SK-N-SH (cell line): ENCODE measurements around the gene HSF5. TPM values are rescaled to one million over a fixed set of nuclear protein-coding genes. Genes with fewer than 3 reads are reported as not detected.

Experiments
- CTCF ChIA-PET: fragments of 300-600, 350-600 bp; formaldehyde crosslinking; extraction: SDS; loops from one replicate; lab custom pipeline; 2021; lab: Yijun Ruan, JAX
- POLR2A ChIA-PET: fragments of 350-600 bp; sonication (Branson Sonifier 250); formaldehyde crosslinking; extraction: SDS; loops from one replicate; lab custom pipeline; 2020; ENCODE audit warnings: antibody characterized with exemption, inconsistent platforms; lab: Yijun Ruan, JAX
- DNase-seq: peaks from one replicate; pipeline ENCODE4 v3.0.0; 2012
- H2AFZ ChIP-seq: fragments of 200-600 bp; sonication (generic); 2 replicates; pipeline ENCODE4 v1.8.1; 2016; ENCODE audit warnings: antibody characterized with exemption, mild to moderate bottlenecking, low read depth
- H3F3A ChIP-seq: fragments of 200-600 bp; sonication (generic); replicated peaks from 2 replicates; pipeline ENCODE3; 2016; ENCODE audit warnings: antibody characterized with exemption, mild to moderate bottlenecking; ENCODE audit not compliant: insufficient read depth
- H3K27ac ChIP-seq, 2 experiments: fragments of 200-500 bp in 1 of 2; fragments of 200-600 bp in 1 of 2; sonication (Bioruptor generic) in 1 of 2; sonication (generic), shearing (Covaris generic) in 1 of 2; 2 replicates each; pipeline versions ENCODE4 v1.5.1 to v1.6.1; 2014 to 2016; ENCODE audit warnings: low read depth in 2 of 2, inconsistent platforms in 1 of 2, low read length in 1 of 2, mild to moderate bottlenecking in 1 of 2, mixed read lengths in 1 of 2
- H3K27me3 ChIP-seq: fragments of 200-600 bp; sonication (generic), shearing (Covaris generic); 2 replicates; pipeline ENCODE4 v1.6.1; 2016; ENCODE audit warnings: mixed run types; ENCODE audit not compliant: insufficient read depth
- H3K36me3 ChIP-seq, 2 experiments: fragments of 200-500 bp in 1 of 2; fragments of 200-600 bp in 1 of 2; sonication (Bioruptor generic) in 1 of 2; sonication (generic) in 1 of 2; replicated peaks in 1 of 2; 2 replicates each; pipeline versions ENCODE3 to v1.5.1; 2014 to 2016; ENCODE audit warnings: low read length in 1 of 2, mild to moderate bottlenecking in 1 of 2; ENCODE audit not compliant: insufficient read depth in 2 of 2, control insufficient read depth in 1 of 2
- H3K4me1 ChIP-seq, 2 experiments: fragments of 200-500 bp in 1 of 2; fragments of 200-600 bp in 1 of 2; sonication (Bioruptor generic) in 1 of 2; sonication (generic), shearing (Covaris generic) in 1 of 2; 2 replicates each; pipeline versions ENCODE4 v1.5.1 to v1.6.1; 2014 to 2016; ENCODE audit warnings: low read depth in 1 of 2, low read length in 1 of 2, mixed run types in 1 of 2; ENCODE audit not compliant: insufficient read depth in 2 of 2, control insufficient read depth in 1 of 2
- H3K4me2 ChIP-seq: fragments of 200-600 bp; sonication (generic), shearing (Covaris generic); 2 replicates; pipeline ENCODE4 v1.6.1; 2017; ENCODE audit warnings: mixed run types
- H3K4me3 ChIP-seq, 2 experiments: fragments of 200-500 bp in 1 of 2; fragments of 200-600 bp in 1 of 2; sonication (Bioruptor generic) in 1 of 2; sonication (generic), shearing (Covaris generic) in 1 of 2; 2 replicates each; pipeline versions ENCODE4 v1.5.1 to v1.8.1; 2014 to 2016; ENCODE audit warnings: low read depth in 2 of 2, inconsistent platforms in 1 of 2, low read length in 1 of 2, mild to moderate bottlenecking in 1 of 2, mixed read lengths in 1 of 2, moderate library complexity in 1 of 2
- H3K79me2 ChIP-seq: fragments of 200-600 bp; sonication (generic); 2 replicates; pipeline ENCODE4 v1.8.1; 2017; ENCODE audit warnings: mild to moderate bottlenecking; ENCODE audit not compliant: insufficient read depth
- H3K9ac ChIP-seq: fragments of 200-600 bp; sonication (generic); 2 replicates; pipeline ENCODE4 v1.6.1; 2017; ENCODE audit warnings: mixed run types
- H3K9me2 ChIP-seq: fragments of 200-600 bp; sonication (generic); 2 replicates; pipeline ENCODE4 v1.6.1; 2017; ENCODE audit warnings: mixed run types
- H3K9me3 ChIP-seq: fragments of 200-600 bp; sonication (generic); 2 replicates; pipeline ENCODE4 v1.6.1; 2017; ENCODE audit warnings: mixed run types, mild to moderate bottlenecking, moderate library complexity
- H4K20me1 ChIP-seq: fragments of 200-600 bp; sonication (generic); 2 replicates; pipeline ENCODE4 v1.6.1; 2017; ENCODE audit warnings: mild to moderate bottlenecking, mixed run types; ENCODE audit not compliant: insufficient read depth
- CHD2 ChIP-seq: fragments of 150-350 bp; IDR thresholded peaks from 2 replicates; pipeline ENCODE4 v1.6.1; 2018; ENCODE audit warnings: low read length; ENCODE audit not compliant: partially characterized antibody
- EP300 ChIP-seq, 2 experiments: IDR thresholded peaks; 2 replicates each; pipeline versions ENCODE4 v1.4.0 to v1.6.1; 2012; ENCODE audit warnings: borderline replicate concordance in 1 of 2, low read depth in 1 of 2, low read length in 1 of 2
- EZH2phosphoT487 ChIP-seq: fragments of 200-600 bp; sonication (generic); IDR thresholded peaks from 2 replicates; pipeline ENCODE4 v1.6.1; 2017; ENCODE audit warnings: low read depth, mixed run types, mild to moderate bottlenecking, antibody characterized with exemption, moderate library complexity, borderline replicate concordance
- FOXJ3 ChIP-seq: sonication (generic); formaldehyde crosslinking; IDR thresholded peaks from 2 replicates; pipeline ENCODE4 v1.5.1; 2020; ENCODE audit warnings: mild to moderate bottlenecking, missing genetic modification reagents
- FOXM1 ChIP-seq: IDR thresholded peaks from 2 replicates; pipeline ENCODE4 v1.4.0; 2012; ENCODE audit warnings: low read depth, mild to moderate bottlenecking
- GABPA ChIP-seq: IDR thresholded peaks from 2 replicates; pipeline ENCODE4 v1.4.0; 2012; ENCODE audit warnings: low read depth, mild to moderate bottlenecking
- NRF1 ChIP-seq: IDR thresholded peaks from 2 replicates; pipeline ENCODE4 v1.6.1; 2012; ENCODE audit warnings: low read depth, mild to moderate bottlenecking, low read length
- PBX3 ChIP-seq: IDR thresholded peaks from 2 replicates; pipeline ENCODE4; 2012
- POLR2AphosphoS5 ChIP-seq: IDR thresholded peaks from 2 replicates; pipeline ENCODE4 v1.6.1; 2012; ENCODE audit warnings: low read depth, low read length
- SIN3A ChIP-seq: IDR thresholded peaks from 2 replicates; pipeline ENCODE4 v1.6.1; 2012; ENCODE audit warnings: low read depth, mild to moderate bottlenecking, low read length, moderate library complexity, borderline replicate concordance
- TCF12 ChIP-seq: IDR thresholded peaks from 2 replicates; pipeline ENCODE4 v1.4.0; 2012
- USF1 ChIP-seq: IDR thresholded peaks from 2 replicates; pipeline ENCODE4 v1.4.0; 2012; ENCODE audit warnings: low read depth, borderline replicate concordance
- YY1 ChIP-seq: IDR thresholded peaks from 2 replicates; pipeline ENCODE4 v1.4.0; 2012; ENCODE audit warnings: low read depth, mild to moderate bottlenecking
- WGBS: methylation state at CpG from one replicate; pipeline ENCODE4 v1.1.6; 2017; ENCODE audit warnings: low lambda C conversion rate; 5-methylcytosine and 5-hydroxymethylcytosine counted together
- polyA plus RNA-seq, 3 experiments: library from polyadenylated mRNA; depleted of rRNA; stranded (reverse); fragments of >200 nt; gene quantifications; 2 replicates each; pipeline ENCODE4 v1.2.3, GENCODE V29; 2012
- TF ChIP-seq, protein P1 (sequence below): IDR thresholded peaks from 2 replicates; pipeline ENCODE4 v1.6.1; 2012; ENCODE audit warnings: mild to moderate bottlenecking, low read depth, low read length, moderate library complexity
- TF ChIP-seq, protein P2 (sequence below): IDR thresholded peaks from 2 replicates; pipeline ENCODE4 v1.4.0; 2012; ENCODE audit warnings: low read depth

The HSF5 gene
- polyA plus RNA-seq, 1 of the 3 experiments (the other 2 are of a cell fraction) = not detected

DNA sequence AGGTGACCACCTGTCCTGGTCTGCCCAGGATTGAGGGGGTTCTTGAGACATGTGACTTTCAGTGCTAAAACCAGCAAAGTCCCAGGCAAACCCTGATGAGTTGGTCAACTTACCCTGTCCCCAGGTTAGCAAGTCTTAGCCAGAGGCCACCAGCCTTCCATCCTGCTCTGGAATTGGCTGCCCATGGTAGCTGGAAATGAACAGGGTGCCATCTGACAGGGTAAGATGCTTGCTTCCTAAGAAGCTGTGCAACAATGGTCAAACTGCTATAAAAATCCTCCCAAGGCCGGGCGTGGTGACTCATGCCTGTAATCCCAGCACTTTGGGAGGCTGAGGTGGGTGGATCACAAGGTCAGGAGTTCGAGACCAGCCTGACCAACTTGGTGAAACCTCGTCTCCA lies 49.1 kb upstream of the HSF5 start:
- Histone ChIP-seq H3K79me2 (no peaks in the 10 kb centered on the region), H3K36me3 (no peaks in the 10 kb centered on the region), H3K4me3 (no peak overlapping the region), H3K4me2 (no peak overlapping the region), H3K9me3 (no peaks in the 10 kb centered on the region), H4K20me1 (no peaks in the 10 kb centered on the region), H3F3A (no peaks in the 10 kb centered on the region), H2AFZ (no peak overlapping the region), H3K4me1 (peaks cover 4 to 5% of the 10 kb centered on the region in 2 experiments; a peak in 2 of 4 replicates), H3K27me3 (peaks cover 13% of the 10 kb centered on the region; the same call in 1 of the 2 replicates), H3K9me2 (no peaks in the 10 kb centered on the region), H3K9ac (no peak overlapping the region), H3K27ac (no peak overlapping the region)
- CTCF ChIA-PET = interaction anchor here (1.0 to 4.6 kb wide), 3 partner anchors 19 to 100 kb away, joined by 3 to 27 read pairs (median 3); no protein-coding TSS in a partner anchor
- WGBS = 43% methylated on average over 4 of the region's 4 CpGs
- DNase-seq = no peak
- POLR2A ChIA-PET = no interaction called here
- TF ChIP-seq SIN3A (no peak), PBX3 (no peak), GABPA (no peak), CHD2 (no peak), FOXM1 (no peak), EZH2phosphoT487 (no peak), YY1 (no peak), TCF12 (no peak), USF1 (no peak), POLR2AphosphoS5 (no peak), EP300 (IDR thresholded peaks at IDR 0.05; ENCODE audit: borderline replicate concordance in 1 of 2, low read depth in 1 of 2, low read length in 1 of 2) (no peak), NRF1 (no peak), FOXJ3 (no peak)
- TF ChIP-seq, protein P1, sequence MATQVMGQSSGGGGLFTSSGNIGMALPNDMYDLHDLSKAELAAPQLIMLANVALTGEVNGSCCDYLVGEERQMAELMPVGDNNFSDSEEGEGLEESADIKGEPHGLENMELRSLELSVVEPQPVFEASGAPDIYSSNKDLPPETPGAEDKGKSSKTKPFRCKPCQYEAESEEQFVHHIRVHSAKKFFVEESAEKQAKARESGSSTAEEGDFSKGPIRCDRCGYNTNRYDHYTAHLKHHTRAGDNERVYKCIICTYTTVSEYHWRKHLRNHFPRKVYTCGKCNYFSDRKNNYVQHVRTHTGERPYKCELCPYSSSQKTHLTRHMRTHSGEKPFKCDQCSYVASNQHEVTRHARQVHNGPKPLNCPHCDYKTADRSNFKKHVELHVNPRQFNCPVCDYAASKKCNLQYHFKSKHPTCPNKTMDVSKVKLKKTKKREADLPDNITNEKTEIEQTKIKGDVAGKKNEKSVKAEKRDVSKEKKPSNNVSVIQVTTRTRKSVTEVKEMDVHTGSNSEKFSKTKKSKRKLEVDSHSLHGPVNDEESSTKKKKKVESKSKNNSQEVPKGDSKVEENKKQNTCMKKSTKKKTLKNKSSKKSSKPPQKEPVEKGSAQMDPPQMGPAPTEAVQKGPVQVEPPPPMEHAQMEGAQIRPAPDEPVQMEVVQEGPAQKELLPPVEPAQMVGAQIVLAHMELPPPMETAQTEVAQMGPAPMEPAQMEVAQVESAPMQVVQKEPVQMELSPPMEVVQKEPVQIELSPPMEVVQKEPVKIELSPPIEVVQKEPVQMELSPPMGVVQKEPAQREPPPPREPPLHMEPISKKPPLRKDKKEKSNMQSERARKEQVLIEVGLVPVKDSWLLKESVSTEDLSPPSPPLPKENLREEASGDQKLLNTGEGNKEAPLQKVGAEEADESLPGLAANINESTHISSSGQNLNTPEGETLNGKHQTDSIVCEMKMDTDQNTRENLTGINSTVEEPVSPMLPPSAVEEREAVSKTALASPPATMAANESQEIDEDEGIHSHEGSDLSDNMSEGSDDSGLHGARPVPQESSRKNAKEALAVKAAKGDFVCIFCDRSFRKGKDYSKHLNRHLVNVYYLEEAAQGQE = no peak
- TF ChIP-seq, protein P2, sequence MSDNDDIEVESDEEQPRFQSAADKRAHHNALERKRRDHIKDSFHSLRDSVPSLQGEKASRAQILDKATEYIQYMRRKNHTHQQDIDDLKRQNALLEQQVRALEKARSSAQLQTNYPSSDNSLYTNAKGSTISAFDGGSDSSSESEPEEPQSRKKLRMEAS = no peak
